Neural cell (in vitro differentiated cells): ENCODE data around the gene MANF.

Experiments used
- TF ChIP-seq, protein P1 (sequence below): fragments of 450-650 bp; IDR thresholded peaks from 2 replicates; pipeline ENCODE4 v1.5.1; 2014; ENCODE audit warnings: antibody characterized with exemption, mild to moderate bottlenecking, moderate library complexity; ENCODE audit not compliant: poor library complexity, severe bottlenecking
- TF ChIP-seq, protein P2 (sequence below): IDR thresholded peaks from 2 replicates; pipeline ENCODE4 v1.6.1; 2012; ENCODE audit warnings: borderline replicate concordance

DNA sequence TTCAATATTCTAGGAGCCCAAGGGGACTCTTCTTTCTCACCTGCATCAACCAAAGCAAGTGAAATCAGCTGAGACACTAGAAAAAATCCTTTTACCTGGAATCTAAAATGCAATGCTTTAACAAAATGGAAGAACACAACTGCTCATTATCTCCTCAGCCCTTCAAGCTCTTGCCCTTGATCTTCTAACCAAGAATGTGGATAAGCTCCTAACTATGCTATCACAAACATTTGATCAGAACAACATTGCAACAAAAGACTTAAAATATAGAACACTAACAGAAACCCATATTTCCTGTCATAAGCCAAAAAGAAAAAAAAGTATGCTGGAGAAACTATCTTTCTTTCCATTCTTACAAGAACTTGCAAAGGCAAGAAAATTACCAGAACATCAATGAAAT, 18.6 kb downstream of the MANF start:
- TF ChIP-seq, protein P1, sequence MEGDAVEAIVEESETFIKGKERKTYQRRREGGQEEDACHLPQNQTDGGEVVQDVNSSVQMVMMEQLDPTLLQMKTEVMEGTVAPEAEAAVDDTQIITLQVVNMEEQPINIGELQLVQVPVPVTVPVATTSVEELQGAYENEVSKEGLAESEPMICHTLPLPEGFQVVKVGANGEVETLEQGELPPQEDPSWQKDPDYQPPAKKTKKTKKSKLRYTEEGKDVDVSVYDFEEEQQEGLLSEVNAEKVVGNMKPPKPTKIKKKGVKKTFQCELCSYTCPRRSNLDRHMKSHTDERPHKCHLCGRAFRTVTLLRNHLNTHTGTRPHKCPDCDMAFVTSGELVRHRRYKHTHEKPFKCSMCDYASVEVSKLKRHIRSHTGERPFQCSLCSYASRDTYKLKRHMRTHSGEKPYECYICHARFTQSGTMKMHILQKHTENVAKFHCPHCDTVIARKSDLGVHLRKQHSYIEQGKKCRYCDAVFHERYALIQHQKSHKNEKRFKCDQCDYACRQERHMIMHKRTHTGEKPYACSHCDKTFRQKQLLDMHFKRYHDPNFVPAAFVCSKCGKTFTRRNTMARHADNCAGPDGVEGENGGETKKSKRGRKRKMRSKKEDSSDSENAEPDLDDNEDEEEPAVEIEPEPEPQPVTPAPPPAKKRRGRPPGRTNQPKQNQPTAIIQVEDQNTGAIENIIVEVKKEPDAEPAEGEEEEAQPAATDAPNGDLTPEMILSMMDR, result no peak
- TF ChIP-seq, protein P2, sequence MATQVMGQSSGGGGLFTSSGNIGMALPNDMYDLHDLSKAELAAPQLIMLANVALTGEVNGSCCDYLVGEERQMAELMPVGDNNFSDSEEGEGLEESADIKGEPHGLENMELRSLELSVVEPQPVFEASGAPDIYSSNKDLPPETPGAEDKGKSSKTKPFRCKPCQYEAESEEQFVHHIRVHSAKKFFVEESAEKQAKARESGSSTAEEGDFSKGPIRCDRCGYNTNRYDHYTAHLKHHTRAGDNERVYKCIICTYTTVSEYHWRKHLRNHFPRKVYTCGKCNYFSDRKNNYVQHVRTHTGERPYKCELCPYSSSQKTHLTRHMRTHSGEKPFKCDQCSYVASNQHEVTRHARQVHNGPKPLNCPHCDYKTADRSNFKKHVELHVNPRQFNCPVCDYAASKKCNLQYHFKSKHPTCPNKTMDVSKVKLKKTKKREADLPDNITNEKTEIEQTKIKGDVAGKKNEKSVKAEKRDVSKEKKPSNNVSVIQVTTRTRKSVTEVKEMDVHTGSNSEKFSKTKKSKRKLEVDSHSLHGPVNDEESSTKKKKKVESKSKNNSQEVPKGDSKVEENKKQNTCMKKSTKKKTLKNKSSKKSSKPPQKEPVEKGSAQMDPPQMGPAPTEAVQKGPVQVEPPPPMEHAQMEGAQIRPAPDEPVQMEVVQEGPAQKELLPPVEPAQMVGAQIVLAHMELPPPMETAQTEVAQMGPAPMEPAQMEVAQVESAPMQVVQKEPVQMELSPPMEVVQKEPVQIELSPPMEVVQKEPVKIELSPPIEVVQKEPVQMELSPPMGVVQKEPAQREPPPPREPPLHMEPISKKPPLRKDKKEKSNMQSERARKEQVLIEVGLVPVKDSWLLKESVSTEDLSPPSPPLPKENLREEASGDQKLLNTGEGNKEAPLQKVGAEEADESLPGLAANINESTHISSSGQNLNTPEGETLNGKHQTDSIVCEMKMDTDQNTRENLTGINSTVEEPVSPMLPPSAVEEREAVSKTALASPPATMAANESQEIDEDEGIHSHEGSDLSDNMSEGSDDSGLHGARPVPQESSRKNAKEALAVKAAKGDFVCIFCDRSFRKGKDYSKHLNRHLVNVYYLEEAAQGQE, result no peak
